Endothelial cell (in vitro differentiated cells): ENCODE data around the gene TGFBR3. TPM values are rescaled to one million over a fixed set of nuclear protein-coding genes. Genes with fewer than 3 reads are reported as not detected.

ENCODE experiments used
- DNase-seq: peaks from one replicate; pipeline ENCODE4 v3.0.0; 2021; ENCODE audit warnings: low spot score
- H3K27ac Mint-ChIP-seq: one replicate; pipeline ENCODE4 v1.8.0; 2021; ENCODE audit warnings: mixed read lengths, inconsistent platforms; ENCODE audit not compliant: unreplicated experiment
- H3K27me3 Mint-ChIP-seq: one replicate; pipeline ENCODE4 v1.8.0; 2021; ENCODE audit warnings: mild to moderate bottlenecking, moderate library complexity, mixed read lengths, inconsistent platforms; ENCODE audit not compliant: unreplicated experiment
- H3K36me3 Mint-ChIP-seq: one replicate; pipeline ENCODE4 v1.8.0; 2021; ENCODE audit warnings: mild to moderate bottlenecking, low read depth, mixed read lengths, inconsistent platforms; ENCODE audit not compliant: unreplicated experiment
- H3K4me1 Mint-ChIP-seq: one replicate; pipeline ENCODE4 v1.8.0; 2021; ENCODE audit warnings: mild to moderate bottlenecking, mixed read lengths, inconsistent platforms; ENCODE audit not compliant: unreplicated experiment
- H3K4me3 Mint-ChIP-seq: one replicate; pipeline ENCODE4 v1.8.0; 2021; ENCODE audit warnings: mild to moderate bottlenecking, mixed read lengths, inconsistent platforms; ENCODE audit not compliant: unreplicated experiment
- H3K9me3 Mint-ChIP-seq: one replicate; pipeline ENCODE4 v1.8.0; 2021; ENCODE audit warnings: mixed read lengths, inconsistent platforms; ENCODE audit not compliant: unreplicated experiment
- CTCF ChIP-seq: fragments of 200-600 bp; sonication (generic); IDR thresholded peaks from one replicate; pipeline ENCODE4 v1.5.0; 2021; ENCODE audit warnings: antibody characterized with exemption; ENCODE audit not compliant: unreplicated experiment
- total RNA-seq: library from RNA; stranded (reverse); fragmentation: NEBNext Ultra II Directional; extraction: Animal tissue kit (Norgen Biotek cat#: 25700); gene quantifications from one replicate; pipeline ENCODE4 v1.2.1, GENCODE V29; 2021; ENCODE audit not compliant: unreplicated experiment

The TGFBR3 gene
- total RNA-seq, 1 donor from 2014 or later = 39.2 TPM

- H3K27ac Mint-ChIP-seq = no peak overlapping the region
- H3K4me1 Mint-ChIP-seq = peaks cover 9% of the 10 kb centered on the region
- no peak for TF ChIP-seq CTCF
- H3K36me3 Mint-ChIP-seq = peaks cover 10% of the 10 kb centered on the region
- no peaks in the 10 kb centered on the region for H3K9me3 Mint-ChIP-seq
- H3K4me3 Mint-ChIP-seq = no peak overlapping the region
- DNase-seq = no peak
- peaks cover 4% of the 10 kb centered on the region for H3K27me3 Mint-ChIP-seq
These were observed 108.8 kb downstream of the TGFBR3 start for GRCh38 chr1:91777196-91777595.

GRCh38 chr1:91776068-91776794, 109.7 kb downstream of the TGFBR3 start:
- TF ChIP-seq CTCF = no peak
- H3K4me3 Mint-ChIP-seq = peak overlapping the region; percentile 0
- no peak overlapping the region for H3K27ac Mint-ChIP-seq
- DNase-seq = no peak
- peaks cover 9% of the 10 kb centered on the region for H3K4me1 Mint-ChIP-seq
- no peaks in the 10 kb centered on the region for H3K9me3 Mint-ChIP-seq
- H3K36me3 Mint-ChIP-seq = peaks cover 10% of the 10 kb centered on the region
- peaks cover 4% of the 10 kb centered on the region for H3K27me3 Mint-ChIP-seq

GRCh38 chr1:91775227-91775626, 110.7 kb downstream of the TGFBR3 start:
- TF ChIP-seq CTCF = no peak
- Mint-ChIP-seq H3K4me1 (peaks cover 9% of the 10 kb centered on the region), H3K27ac (no peak overlapping the region), H3K4me3 (peak overlapping the region; percentile 56), H3K27me3 (peaks cover 4% of the 10 kb centered on the region), H3K36me3 (peaks cover 10% of the 10 kb centered on the region), H3K9me3 (no peaks in the 10 kb centered on the region)
- no peak for DNase-seq

GRCh38 chr1:91774520-91775203, 111.3 kb downstream of the TGFBR3 start:
- H3K4me3 Mint-ChIP-seq = no peak overlapping the region
- DNase-seq = no peak
- peaks cover 6% of the 10 kb centered on the region for H3K36me3 Mint-ChIP-seq
- peaks cover 9% of the 10 kb centered on the region for H3K4me1 Mint-ChIP-seq
- no peak for TF ChIP-seq CTCF
- no peaks in the 10 kb centered on the region for H3K9me3 Mint-ChIP-seq
- H3K27me3 Mint-ChIP-seq = peaks cover 4% of the 10 kb centered on the region
- no peak overlapping the region for H3K27ac Mint-ChIP-seq

GRCh38 chr1:91771717-91772116, 114.2 kb downstream of the TGFBR3 start:
- no peak overlapping the region for H3K27ac Mint-ChIP-seq
- no peaks in the 10 kb centered on the region for H3K9me3 Mint-ChIP-seq
- DNase-seq = no peak
- no peak for TF ChIP-seq CTCF
- H3K4me1 Mint-ChIP-seq = no peaks in the 10 kb centered on the region
- peaks cover 17% of the 10 kb centered on the region for H3K36me3 Mint-ChIP-seq
- H3K27me3 Mint-ChIP-seq = peaks cover 3% of the 10 kb centered on the region
- H3K4me3 Mint-ChIP-seq = no peak overlapping the region
